Mesenchymal stem cell (in vitro differentiated cells and primary cell): ENCODE results near the gene ALOX15.
"Not testable (repeated sequence)": the region's sequence is repeated elsewhere in the genome, so short reads cannot be mapped to it uniquely, and the experiment has no call there.

Source experiments
- DNase-seq: peaks from one replicate; pipeline ENCODE4 v3.0.0-alpha.2; 2013
- H2AFZ ChIP-seq: one replicate; pipeline ENCODE4 v1.6.1; 2013; ENCODE audit warnings: low read depth, mild to moderate bottlenecking, control low read depth, inconsistent platforms, low read length, moderate library complexity
- H2AK5ac ChIP-seq: 2 replicates; pipeline ENCODE4 v1.6.1; 2013; ENCODE audit warnings: low read length, moderate library complexity, mild to moderate bottlenecking, inconsistent platforms; ENCODE audit not compliant: severe bottlenecking
- H2BK120ac ChIP-seq: one replicate; pipeline ENCODE4 v1.6.1; 2013; ENCODE audit warnings: low read depth, mild to moderate bottlenecking, inconsistent platforms, low read length, moderate library complexity
- H2BK12ac ChIP-seq, 2 experiments: one replicate each; pipeline ENCODE4 v1.6.1; 2013; ENCODE audit warnings: inconsistent platforms in 2 of 2, low read length in 2 of 2, mild to moderate bottlenecking in 2 of 2, moderate library complexity in 2 of 2, control low read depth in 1 of 2
- H2BK15ac ChIP-seq: one replicate; pipeline ENCODE4 v1.6.1; 2013; ENCODE audit warnings: mild to moderate bottlenecking, low read depth, inconsistent platforms; ENCODE audit not compliant: poor library complexity, severe bottlenecking
- H2BK5ac ChIP-seq: 2 replicates; pipeline ENCODE4 v1.6.1; 2013; ENCODE audit warnings: low read depth, mild to moderate bottlenecking, low read length, control low read depth, inconsistent platforms; ENCODE audit not compliant: poor library complexity, severe bottlenecking
- H3K14ac ChIP-seq, 2 experiments: one replicate each; pipeline ENCODE4 v1.6.1; 2013; ENCODE audit warnings: inconsistent platforms in 2 of 2, low read length in 2 of 2, control low read depth in 1 of 2, mild to moderate bottlenecking in 1 of 2, moderate library complexity in 1 of 2
- H3K18ac ChIP-seq, 2 experiments: one replicate each; pipeline ENCODE4 v1.6.1; 2013; ENCODE audit warnings: inconsistent platforms in 2 of 2, low read length in 2 of 2, control low read depth in 1 of 2, low read depth in 1 of 2, mild to moderate bottlenecking in 1 of 2
- H3K23ac ChIP-seq, 2 experiments: one replicate each; pipeline ENCODE4 v1.6.1; 2013; ENCODE audit warnings: inconsistent platforms in 2 of 2, low read length in 2 of 2, mild to moderate bottlenecking in 2 of 2, moderate library complexity in 2 of 2, control low read depth in 1 of 2
- H3K27ac ChIP-seq: 2 replicates; pipeline ENCODE4 v1.5.1; 2013; ENCODE audit warnings: mild to moderate bottlenecking, moderate library complexity, low read length, control low read depth, inconsistent platforms; ENCODE audit not compliant: poor library complexity, severe bottlenecking
- H3K27me3 ChIP-seq, 2 experiments: 2 replicates each; pipeline versions ENCODE4 v1.6.1 to v1.7.0; 2013; ENCODE audit warnings: low read length in 2 of 2, mild to moderate bottlenecking in 2 of 2, moderate library complexity in 2 of 2, control low read depth in 1 of 2, inconsistent platforms in 1 of 2; ENCODE audit not compliant: control insufficient read depth in 1 of 2, insufficient read depth in 1 of 2
- H3K36me3 ChIP-seq, 2 experiments: 2 replicates each; pipeline versions ENCODE4 v1.6.1 to v1.7.0; 2013; ENCODE audit warnings: low read length in 2 of 2, control low read depth in 1 of 2, inconsistent platforms in 1 of 2, low read depth in 1 of 2, mild to moderate bottlenecking in 1 of 2; ENCODE audit not compliant: insufficient read depth in 2 of 2, control insufficient read depth in 1 of 2
- H3K4ac ChIP-seq, 2 experiments: one replicate each; pipeline ENCODE4 v1.6.1; 2013; ENCODE audit warnings: inconsistent platforms in 2 of 2, low read length in 2 of 2, mild to moderate bottlenecking in 2 of 2, moderate library complexity in 2 of 2, control low read depth in 1 of 2, low read depth in 1 of 2
- H3K4me1 ChIP-seq: 2 replicates; pipeline ENCODE4 v1.6.1; 2013; ENCODE audit warnings: low read depth, low read length, control low read depth; ENCODE audit not compliant: control insufficient read depth, insufficient read depth
- H3K4me2 ChIP-seq: 2 replicates; pipeline ENCODE4 v1.6.1; 2013; ENCODE audit warnings: low read length, mild to moderate bottlenecking, inconsistent platforms; ENCODE audit not compliant: poor library complexity, severe bottlenecking
- H3K4me3 ChIP-seq, 2 experiments: 2 replicates each; pipeline versions ENCODE4 v1.5.1 to v1.7.0; 2013; ENCODE audit warnings: low read length in 2 of 2, mild to moderate bottlenecking in 2 of 2, control low read depth in 1 of 2, low read depth in 1 of 2; ENCODE audit not compliant: insufficient read depth in 1 of 2
- H3K79me1 ChIP-seq: replicated peaks from 2 replicates; pipeline ENCODE4 v1.6.1; 2013; ENCODE audit warnings: mild to moderate bottlenecking, control low read depth, low read length, inconsistent platforms; ENCODE audit not compliant: poor library complexity, severe bottlenecking
- H3K9ac ChIP-seq: 2 replicates; pipeline ENCODE4 v1.7.0; 2013; ENCODE audit warnings: mild to moderate bottlenecking, low read length, moderate library complexity
- H3K9me3 ChIP-seq: 2 replicates; pipeline ENCODE4 v1.7.0; 2013; ENCODE audit warnings: mild to moderate bottlenecking, low read length; ENCODE audit not compliant: control insufficient read depth
- H4K8ac ChIP-seq: one replicate; pipeline ENCODE4 v1.6.1; 2013; ENCODE audit warnings: inconsistent platforms, mild to moderate bottlenecking, low read length, moderate library complexity
- H4K91ac ChIP-seq: one replicate; pipeline ENCODE4 v1.6.1; 2013; ENCODE audit warnings: mild to moderate bottlenecking, low read length, inconsistent platforms
- WGBS: methylation state at CpG from one replicate; pipeline ENCODE4 v1.1.7; 2013; ENCODE audit warnings: mixed read lengths; 5-methylcytosine and 5-hydroxymethylcytosine counted together

Gene ALOX15

GRCh38 chr17:4643676-4644075, 2.2 kb upstream of the ALOX15 start:
- H2AFZ ChIP-seq = no peak overlapping the region
- H3K36me3 ChIP-seq = no peaks in the 10 kb centered on the region
- H4K8ac ChIP-seq = no peak overlapping the region
- WGBS = 79% methylated on average over 4 of the region's 4 CpGs
- H3K9ac ChIP-seq = no peak overlapping the region
- H2AK5ac ChIP-seq = no peak overlapping the region
- H3K23ac ChIP-seq = no peak overlapping the region
- no peak overlapping the region for H2BK15ac ChIP-seq
- H3K14ac ChIP-seq = no peak overlapping the region
- H4K91ac ChIP-seq = no peak overlapping the region
- peaks cover 13% of the 10 kb centered on the region for H3K4me1 ChIP-seq
- peaks cover 4% of the 10 kb centered on the region for H3K9me3 ChIP-seq
- no peak overlapping the region for H3K4me2 ChIP-seq
- H3K79me1 ChIP-seq = no peaks in the 10 kb centered on the region
- H3K18ac ChIP-seq = no peak overlapping the region
- no peak overlapping the region for H3K4ac ChIP-seq
- DNase-seq = no peak
- H3K27ac ChIP-seq = no peak overlapping the region
- peaks cover 62 to 78% of the 10 kb centered on the region in 2 experiments for H3K27me3 ChIP-seq
- no peak overlapping the region for H2BK12ac ChIP-seq
- H2BK5ac ChIP-seq = no peak overlapping the region
- no peak overlapping the region for H2BK120ac ChIP-seq
- no peak overlapping the region for H3K4me3 ChIP-seq

GRCh38 chr17:4642286-4642685, 808 bp upstream of the ALOX15 start:
- 47% methylated on average over 5 of the region's 6 CpGs for WGBS
- no peak overlapping the region for H2AFZ ChIP-seq

GRCh38 chr17:4640569-4641188, 799 bp downstream of the ALOX15 start:
- not testable (repeated sequence) for H3K23ac ChIP-seq, H3K4me2 ChIP-seq, H2BK5ac ChIP-seq, H2BK120ac ChIP-seq, H4K8ac ChIP-seq, H3K14ac ChIP-seq, H4K91ac ChIP-seq, H3K9me3 ChIP-seq, H2BK12ac ChIP-seq, H2AFZ ChIP-seq, H2AK5ac ChIP-seq, H3K4me3 ChIP-seq, H3K9ac ChIP-seq, H2BK15ac ChIP-seq, H3K79me1 ChIP-seq, H3K36me3 ChIP-seq, H3K18ac ChIP-seq, DNase-seq, H3K4ac ChIP-seq, H3K27ac ChIP-seq
- WGBS = 2% methylated on average over 19 of the region's 39 CpGs
- H3K4me1 ChIP-seq = peaks cover 16% of the 10 kb centered on the region
- H3K27me3 ChIP-seq = peaks cover 71 to 83% of the 10 kb centered on the region in 2 experiments

More at GRCh38 chr17:4642286-4642685, 808 bp upstream of the ALOX15 start:
- Histone ChIP-seq H4K8ac (no peak overlapping the region), H2BK5ac (no peak overlapping the region), H3K36me3 (no peaks in the 10 kb centered on the region), H3K14ac (no peak overlapping the region), H3K4ac (no peak overlapping the region), H3K27me3 (peaks cover 66 to 82% of the 10 kb centered on the region in 2 experiments), H4K91ac (no peak overlapping the region), H2AK5ac (no peak overlapping the region), H3K18ac (no peak overlapping the region), H3K4me3 (no peak overlapping the region), H3K79me1 (no peaks in the 10 kb centered on the region), H2BK120ac (no peak overlapping the region), H3K23ac (no peak overlapping the region), H3K4me1 (peaks cover 13% of the 10 kb centered on the region), H3K27ac (no peak overlapping the region), H2BK15ac (no peak overlapping the region), H3K9me3 (peaks cover 4% of the 10 kb centered on the region), H3K9ac (no peak overlapping the region), H3K4me2 (no peak overlapping the region), H2BK12ac (no peak overlapping the region)
- DNase-seq = no peak

- DNase-seq, H2BK15ac ChIP-seq, H2AFZ ChIP-seq, H2BK5ac ChIP-seq, H2AK5ac ChIP-seq, H3K79me1 ChIP-seq, H3K27ac ChIP-seq, H3K23ac ChIP-seq, H3K14ac ChIP-seq, H2BK120ac ChIP-seq, H3K4ac ChIP-seq, H3K36me3 ChIP-seq, H2BK12ac ChIP-seq, H4K91ac ChIP-seq, H3K18ac ChIP-seq, H4K8ac ChIP-seq, H3K9me3 ChIP-seq, H3K9ac ChIP-seq, H3K4me3 ChIP-seq: not testable (repeated sequence)
- Histone ChIP-seq H3K27me3 (peaks cover 65 to 75% of the 10 kb centered on the region in 2 experiments), H3K4me2 (peak overlapping the region; percentile 16), H3K4me1 (peaks cover 19% of the 10 kb centered on the region)
- 8% methylated on average over 21 of the region's 56 CpGs for WGBS
Measured at GRCh38 chr17:4639301-4640059, 2.0 kb downstream of the ALOX15 start.
